ENCODE results near the gene DYNLT2. TPM values are rescaled to one million over a fixed set of nuclear protein-coding genes. Genes with fewer than 3 reads are reported as not detected.

DYNLT2 gene
- total and polyA plus RNA-seq, 2 of the 13 experiments (the other 11 are each of a cell fraction or from before 2014, with no cell fraction given), result 2.1 to 4.3 TPM

- peak; percentile 67; the same call in 1 of the 2 replicates for TF ChIP-seq RERE (CRISPR knock-in tag; IDR thresholded peaks at IDR 0.05; ENCODE audit: low read depth)
- TF ChIP-seq SAP130 (CRISPR knock-in tag; IDR thresholded peaks at IDR 0.05; ENCODE audit: low read depth), result peak; percentile 84
- TF ChIP-seq TBL1XR1 (IDR thresholded peaks at IDR 0.05; ENCODE audit: borderline replicate concordance, low read length, partially characterized antibody), result no peak
- no peak; the same call in 1 of the 2 replicates for TF ChIP-seq BORCS8-MEF2B (CRISPR knock-in tag; IDR thresholded peaks at IDR 0.05)
- no peak for TF ChIP-seq ZSCAN21 (CRISPR knock-in tag; IDR thresholded peaks at IDR 0.05; ENCODE audit: borderline replicate concordance)
- TF ChIP-seq NCOA1 (CRISPR knock-in tag; IDR thresholded peaks at IDR 0.05), result 0 out of 2 replicates have a peak, but pooled peaks have one; percentile 12
- TF ChIP-seq ZNF367 (CRISPR knock-in tag; IDR thresholded peaks at IDR 0.05; ENCODE audit: borderline replicate concordance), result peak; percentile 82; the same call in 1 of the 2 replicates
- peak; percentile 54 for TF ChIP-seq ZNF407 (CRISPR knock-in tag; IDR thresholded peaks at IDR 0.05; ENCODE audit: not compliant biosample characterization)
- no peak for TF ChIP-seq ZNF224 (CRISPR knock-in tag; IDR thresholded peaks at IDR 0.05)
- peak; percentile 79; the same call in 1 of the 2 replicates for TF ChIP-seq PPARG (CRISPR knock-in tag; conservative IDR thresholded peaks at IDR 0.05)
- TF ChIP-seq NR2F2 (IDR thresholded peaks at IDR 0.05; ENCODE audit: borderline replicate concordance, low read depth), result peak; percentile 86
- TF ChIP-seq ZNF18 (CRISPR knock-in tag; IDR thresholded peaks at IDR 0.05; ENCODE audit: insufficient replicate concordance), result peak; percentile 10
These were observed 26.0 kb downstream of the DYNLT2 start (continued) for GRCh38 chr6:169725125-169726048.

Measured in HepG2 (cell line).